ENCODE measurements around the gene SIVA1. TPM values are rescaled to one million over a fixed set of nuclear protein-coding genes. Genes with fewer than 3 reads are reported as not detected.

Gene SIVA1
- total and polyA plus RNA-seq, 2 of the 8 experiments (the other 6 are each of a cell fraction or from before 2014, with no cell fraction given) = 123 to 589 TPM

- TF ChIP-seq CHD7 (IDR thresholded peaks at IDR 0.05; ENCODE audit: insufficient replicate concordance, low read length) = no peak
- no peak for TF ChIP-seq ZNF274 (IDR thresholded peaks at IDR 0.05; ENCODE audit: borderline replicate concordance, extremely low read depth, low read length)
- TF ChIP-seq YY1 (IDR thresholded peaks at IDR 0.05; ENCODE audit: low read depth, low read length) = no peak
- no peak for TF ChIP-seq BCL11A (IDR thresholded peaks at IDR 0.05; ENCODE audit: low read depth in 2 of 2, low read length in 2 of 2)
- TF ChIP-seq SP2 (IDR thresholded peaks at IDR 0.05; ENCODE audit: low read length) = no peak
- no peak for TF ChIP-seq GTF2F1 (IDR thresholded peaks at IDR 0.05; ENCODE audit: borderline replicate concordance, low read depth, low read length)
These were observed 11.1 kb upstream of the SIVA1 start (continued) for GRCh38 chr14:104741803-104742251.
